ENCODE results near the gene TMEM131.

DNA sequence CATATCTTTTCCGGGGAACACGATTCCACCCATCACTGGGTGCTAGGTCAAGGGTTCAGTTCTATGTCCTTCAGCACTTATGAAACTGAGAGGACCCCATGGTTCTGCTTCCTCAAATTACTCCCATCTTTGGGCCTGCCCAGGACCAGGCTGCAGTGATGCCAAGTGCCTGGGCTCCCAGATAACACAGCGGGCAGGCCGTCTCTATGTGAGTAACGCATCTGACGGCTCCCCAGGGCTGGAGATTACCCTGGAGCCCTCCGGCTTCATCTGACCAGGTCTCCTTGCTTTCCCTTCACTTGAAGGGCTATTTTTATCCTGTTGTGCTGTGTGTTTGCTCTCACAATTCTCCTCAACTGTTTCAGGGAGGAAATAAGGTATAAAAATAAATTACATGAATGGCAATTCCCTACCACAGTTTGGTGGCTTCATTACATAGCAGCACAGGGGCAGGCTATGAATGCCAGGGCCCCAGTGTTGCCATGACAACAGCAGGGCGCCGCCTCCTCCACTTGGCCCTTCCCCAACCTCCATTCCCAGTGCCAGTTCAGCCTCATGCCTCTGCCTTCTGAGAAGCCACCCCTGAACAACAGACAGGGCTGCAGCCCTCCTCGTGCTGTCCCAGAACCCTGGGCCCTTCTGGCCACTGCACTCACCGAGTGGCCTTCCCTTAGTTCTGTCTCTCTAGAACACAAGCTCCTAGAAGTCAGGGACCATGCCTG, 25.4 kb upstream of the TMEM131 start:
- no peak for TF ChIP-seq POLR2A (IDR thresholded peaks at IDR 0.05)
- TF ChIP-seq, protein P1, sequence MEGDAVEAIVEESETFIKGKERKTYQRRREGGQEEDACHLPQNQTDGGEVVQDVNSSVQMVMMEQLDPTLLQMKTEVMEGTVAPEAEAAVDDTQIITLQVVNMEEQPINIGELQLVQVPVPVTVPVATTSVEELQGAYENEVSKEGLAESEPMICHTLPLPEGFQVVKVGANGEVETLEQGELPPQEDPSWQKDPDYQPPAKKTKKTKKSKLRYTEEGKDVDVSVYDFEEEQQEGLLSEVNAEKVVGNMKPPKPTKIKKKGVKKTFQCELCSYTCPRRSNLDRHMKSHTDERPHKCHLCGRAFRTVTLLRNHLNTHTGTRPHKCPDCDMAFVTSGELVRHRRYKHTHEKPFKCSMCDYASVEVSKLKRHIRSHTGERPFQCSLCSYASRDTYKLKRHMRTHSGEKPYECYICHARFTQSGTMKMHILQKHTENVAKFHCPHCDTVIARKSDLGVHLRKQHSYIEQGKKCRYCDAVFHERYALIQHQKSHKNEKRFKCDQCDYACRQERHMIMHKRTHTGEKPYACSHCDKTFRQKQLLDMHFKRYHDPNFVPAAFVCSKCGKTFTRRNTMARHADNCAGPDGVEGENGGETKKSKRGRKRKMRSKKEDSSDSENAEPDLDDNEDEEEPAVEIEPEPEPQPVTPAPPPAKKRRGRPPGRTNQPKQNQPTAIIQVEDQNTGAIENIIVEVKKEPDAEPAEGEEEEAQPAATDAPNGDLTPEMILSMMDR (IDR thresholded peaks at IDR 0.05), result no peak

Data from heart left ventricle (tissue), 13 donors.